ENCODE measurements around the gene METTL16.

DNA sequence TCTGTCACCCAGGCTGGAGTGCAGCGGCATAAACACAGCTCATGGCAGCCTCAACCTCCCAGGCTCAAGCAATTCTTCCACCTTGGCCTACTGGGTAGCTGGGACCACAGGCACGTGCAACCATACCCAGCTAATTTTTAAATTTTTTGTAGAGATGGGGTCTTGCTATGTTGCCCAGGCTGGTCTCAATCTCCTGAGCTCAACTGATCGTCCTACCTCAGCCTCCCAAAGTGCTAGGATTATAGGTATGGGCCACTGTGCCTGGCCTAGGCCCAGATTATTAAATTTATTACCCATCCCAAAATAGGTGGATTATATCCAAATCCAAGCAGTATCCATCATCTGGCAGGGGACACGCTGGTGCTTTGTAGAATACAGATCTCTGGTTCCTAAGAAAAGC lies 53.8 kb downstream of the METTL16 start:
- TF ChIP-seq CTCF (IDR thresholded peaks at IDR 0.05) (no peak), POLR2A (IDR thresholded peaks at IDR 0.05) (no peak)
